Bronchus fibroblast of lung (primary cell): ENCODE results near the gene ZNF37A. TPM values are rescaled to one million over a fixed set of nuclear protein-coding genes. Genes with fewer than 3 reads are reported as not detected.

Experiments used
- total RNA-seq: library from RNA; depleted of rRNA; stranded (reverse); fragments of >200 nt; gene quantifications from 2 replicates; pipeline ENCODE4 v1.2.3, GENCODE V29; 2015

ZNF37A gene
- 5.0 and 5.1 TPM in 2 replicates for total RNA-seq

DNA sequence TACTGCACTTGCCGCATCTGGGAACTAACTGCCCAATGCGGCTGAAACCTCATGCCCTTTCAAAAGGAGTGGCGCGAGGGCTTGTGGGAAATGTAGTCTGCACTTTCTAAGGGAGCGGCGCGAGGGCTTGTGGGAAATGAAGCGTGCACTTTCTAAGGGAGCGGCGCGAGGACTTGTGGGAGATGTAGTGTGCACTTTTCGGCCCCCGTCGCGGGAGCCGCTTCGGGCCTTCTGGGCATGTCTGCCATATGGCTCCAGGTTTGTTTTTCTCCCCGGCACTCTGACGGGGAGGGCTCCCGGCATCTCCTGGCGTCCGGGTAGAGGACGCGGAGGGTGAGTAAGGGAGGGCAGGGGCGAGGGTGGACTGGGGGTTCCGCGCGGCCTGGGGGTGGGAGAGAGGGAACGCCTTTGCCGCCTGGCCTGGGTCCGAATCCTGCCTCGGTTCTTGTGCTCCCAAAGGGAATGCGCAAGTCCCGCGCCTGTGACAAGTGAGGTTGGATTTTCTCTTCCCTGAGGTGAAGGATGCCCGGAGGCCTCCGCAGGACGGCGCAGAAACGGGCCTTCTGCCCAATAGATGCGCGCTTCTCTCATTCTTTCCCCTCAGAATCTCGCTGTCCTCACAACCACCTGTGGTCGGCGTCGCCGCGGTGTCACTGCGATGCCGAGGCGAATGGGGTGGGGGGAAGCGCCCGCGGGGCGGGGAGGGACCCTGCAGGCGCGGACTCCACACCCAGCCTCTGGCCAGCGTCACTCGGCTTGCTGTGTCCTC, at the start of gene ZNF37A:
TSS of gene ZNF37A (plus strand) at position 180 of the 769 bp plus-strand sequence. CDS start 2,281 bp downstream, outside the sequence.

Other genes starting within 250 kb of the ZNF37A start
- 2.7 and 3.0 TPM in 2 replicates for gene ZNF248, start 236.7 kb upstream of the ZNF37A start, total RNA-seq
- gene ZNF25, start 117.7 kb upstream of the ZNF37A start, total RNA-seq = 4.5 and 5.0 TPM in 2 replicates
- 5.5 and 9.9 TPM in 2 replicates for gene ZNF33A, start 83.7 kb upstream of the ZNF37A start, total RNA-seq